DMS153 treated with DMSO at 0.1 percent for 48 hours (cell line): ENCODE results near the gene DYNLL2.
"Not testable (repeated sequence)": the region's sequence is repeated elsewhere in the genome, so short reads cannot be mapped to it uniquely, and the experiment has no call there.

Experiments used
- DNase-seq: peaks from one replicate; lab custom pipeline; 2025; ENCODE audit not compliant: unreplicated experiment; lab: John Stamatoyannopoulos, UW

DYNLL2 gene

GRCh38 chr17:58100506-58100905 lies 17.3 kb downstream of the DYNLL2 start:
- DNase-seq: no peak

- DNase-seq: not testable (repeated sequence)
Measured at GRCh38 chr17:58101898-58102297, 18.7 kb downstream of the DYNLL2 start.

GRCh38 chr17:58105093-58105492 lies 21.9 kb downstream of the DYNLL2 start:
- no peak for DNase-seq

GRCh38 chr17:58107306-58107705 lies 24.1 kb downstream of the DYNLL2 start:
- no peak for DNase-seq

GRCh38 chr17:58109197-58109596 lies 26.0 kb downstream of the DYNLL2 start:
- DNase-seq: no peak

GRCh38 chr17:58110012-58110411 lies 26.8 kb downstream of the DYNLL2 start:
- no peak for DNase-seq

- DNase-seq: no peak
Measured at GRCh38 chr17:58111676-58112075, 28.5 kb downstream of the DYNLL2 start.

GRCh38 chr17:58112970-58113631 lies 29.9 kb downstream of the DYNLL2 start:
- DNase-seq: peak; percentile 64

- DNase-seq: no peak
Measured at GRCh38 chr17:58113947-58114346, 30.7 kb downstream of the DYNLL2 start.

- no peak for DNase-seq
Measured at GRCh38 chr17:58117382-58117781, 34.2 kb downstream of the DYNLL2 start.

GRCh38 chr17:58119491-58119890 lies 36.3 kb downstream of the DYNLL2 start:
- DNase-seq: no peak

GRCh38 chr17:58120195-58120822 lies 37.1 kb downstream of the DYNLL2 start:
- no peak for DNase-seq

GRCh38 chr17:58121925-58122324 lies 38.7 kb downstream of the DYNLL2 start:
- peak; percentile 5 for DNase-seq

- no peak for DNase-seq
Measured at GRCh38 chr17:58127846-58128245, 44.6 kb downstream of the DYNLL2 start.

GRCh38 chr17:58132697-58133096 lies 49.5 kb downstream of the DYNLL2 start:
- not testable (repeated sequence) for DNase-seq

- DNase-seq: no peak
Measured at GRCh38 chr17:58136669-58137279, 53.6 kb downstream of the DYNLL2 start.

- DNase-seq: no peak
Measured at GRCh38 chr17:58141505-58141904, 58.3 kb downstream of the DYNLL2 start.

GRCh38 chr17:58143335-58143734 lies 60.1 kb downstream of the DYNLL2 start:
- DNase-seq: not testable (repeated sequence)

GRCh38 chr17:58144801-58145200 lies 61.6 kb downstream of the DYNLL2 start:
- DNase-seq: no peak
